ENCODE measurements around the gene MAP4K1.

Gene MAP4K1

DNA sequence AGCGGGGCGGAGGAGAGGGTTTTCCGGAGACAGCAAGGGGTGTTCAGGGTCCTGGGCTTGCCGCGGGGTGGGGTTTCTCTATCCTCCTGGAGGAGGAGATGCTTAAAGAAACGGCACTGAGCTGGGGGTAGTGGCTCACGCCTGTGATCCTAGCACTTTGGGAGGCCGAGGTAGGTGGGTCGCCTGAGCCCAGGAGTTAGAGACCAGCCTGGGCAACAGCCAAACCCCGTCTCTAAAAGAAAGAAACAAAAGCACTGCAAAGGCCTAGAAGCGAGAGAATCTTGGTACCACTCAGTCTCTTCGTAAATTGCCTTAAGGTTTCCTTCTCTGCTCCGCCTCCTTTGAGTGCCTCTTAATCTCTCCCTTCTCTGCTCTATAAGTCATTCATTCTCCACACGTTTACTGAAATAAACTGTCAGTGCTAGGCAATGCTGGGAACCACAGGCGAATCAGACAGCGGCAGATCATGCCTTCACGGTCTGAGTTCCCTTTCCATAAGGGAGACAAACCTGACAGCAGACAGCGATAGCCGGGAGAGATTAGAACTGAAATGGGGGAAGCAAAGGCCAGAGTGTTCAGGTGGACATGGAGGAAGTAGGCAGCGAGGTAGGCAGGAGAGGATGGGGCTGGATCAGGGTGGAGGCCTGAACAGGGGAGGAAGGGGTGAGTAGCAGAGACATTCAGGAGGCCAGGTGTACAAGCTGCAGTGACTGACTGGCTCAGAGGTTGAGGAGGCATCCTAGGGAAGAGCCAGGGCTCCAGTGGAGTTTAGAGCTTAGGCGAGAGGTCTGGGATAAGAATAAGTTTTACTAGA is 1.8 kb upstream of the MAP4K1 start:
- ATAC-seq, result peak; percentile 48; the same call in 2 of the 3 replicates
- TF ChIP-seq SNAI2 (CRISPR knock-in tag; IDR thresholded peaks at IDR 0.05), result no peak
- no peak for TF ChIP-seq TOX (CRISPR knock-in tag; IDR thresholded peaks at IDR 0.05; ENCODE audit: borderline replicate concordance)
- TF ChIP-seq TCF4 (CRISPR knock-in tag; IDR thresholded peaks at IDR 0.05; ENCODE audit: borderline replicate concordance), result no peak
- TF ChIP-seq, protein P1, sequence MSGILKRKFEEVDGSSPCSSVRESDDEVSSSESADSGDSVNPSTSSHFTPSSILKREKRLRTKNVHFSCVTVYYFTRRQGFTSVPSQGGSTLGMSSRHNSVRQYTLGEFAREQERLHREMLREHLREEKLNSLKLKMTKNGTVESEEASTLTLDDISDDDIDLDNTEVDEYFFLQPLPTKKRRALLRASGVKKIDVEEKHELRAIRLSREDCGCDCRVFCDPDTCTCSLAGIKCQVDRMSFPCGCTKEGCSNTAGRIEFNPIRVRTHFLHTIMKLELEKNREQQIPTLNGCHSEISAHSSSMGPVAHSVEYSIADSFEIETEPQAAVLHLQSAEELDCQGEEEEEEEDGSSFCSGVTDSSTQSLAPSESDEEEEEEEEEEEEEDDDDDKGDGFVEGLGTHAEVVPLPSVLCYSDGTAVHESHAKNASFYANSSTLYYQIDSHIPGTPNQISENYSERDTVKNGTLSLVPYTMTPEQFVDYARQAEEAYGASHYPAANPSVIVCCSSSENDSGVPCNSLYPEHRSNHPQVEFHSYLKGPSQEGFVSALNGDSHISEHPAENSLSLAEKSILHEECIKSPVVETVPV (CRISPR knock-in tag; IDR thresholded peaks at IDR 0.05), result no peak
- TF ChIP-seq GLIS3 (CRISPR knock-in tag; IDR thresholded peaks at IDR 0.05), result no peak
- TF ChIP-seq OSR1 (CRISPR knock-in tag; IDR thresholded peaks at IDR 0.05), result no peak
- no peak for TF ChIP-seq ZFP30 (CRISPR knock-in tag; IDR thresholded peaks at IDR 0.05)
- TF ChIP-seq ZNF565 (CRISPR knock-in tag; conservative IDR thresholded peaks at IDR 0.05; ENCODE audit: low read depth), result no peak
- TF ChIP-seq ZFP3 (CRISPR knock-in tag; IDR thresholded peaks at IDR 0.05), result no peak
- TF ChIP-seq ARNTL (CRISPR knock-in tag; IDR thresholded peaks at IDR 0.05; ENCODE audit: borderline replicate concordance, low read depth), result no peak
- no peak for TF ChIP-seq ZNF70 (CRISPR knock-in tag; IDR thresholded peaks at IDR 0.05)
- TF ChIP-seq, protein P2, sequence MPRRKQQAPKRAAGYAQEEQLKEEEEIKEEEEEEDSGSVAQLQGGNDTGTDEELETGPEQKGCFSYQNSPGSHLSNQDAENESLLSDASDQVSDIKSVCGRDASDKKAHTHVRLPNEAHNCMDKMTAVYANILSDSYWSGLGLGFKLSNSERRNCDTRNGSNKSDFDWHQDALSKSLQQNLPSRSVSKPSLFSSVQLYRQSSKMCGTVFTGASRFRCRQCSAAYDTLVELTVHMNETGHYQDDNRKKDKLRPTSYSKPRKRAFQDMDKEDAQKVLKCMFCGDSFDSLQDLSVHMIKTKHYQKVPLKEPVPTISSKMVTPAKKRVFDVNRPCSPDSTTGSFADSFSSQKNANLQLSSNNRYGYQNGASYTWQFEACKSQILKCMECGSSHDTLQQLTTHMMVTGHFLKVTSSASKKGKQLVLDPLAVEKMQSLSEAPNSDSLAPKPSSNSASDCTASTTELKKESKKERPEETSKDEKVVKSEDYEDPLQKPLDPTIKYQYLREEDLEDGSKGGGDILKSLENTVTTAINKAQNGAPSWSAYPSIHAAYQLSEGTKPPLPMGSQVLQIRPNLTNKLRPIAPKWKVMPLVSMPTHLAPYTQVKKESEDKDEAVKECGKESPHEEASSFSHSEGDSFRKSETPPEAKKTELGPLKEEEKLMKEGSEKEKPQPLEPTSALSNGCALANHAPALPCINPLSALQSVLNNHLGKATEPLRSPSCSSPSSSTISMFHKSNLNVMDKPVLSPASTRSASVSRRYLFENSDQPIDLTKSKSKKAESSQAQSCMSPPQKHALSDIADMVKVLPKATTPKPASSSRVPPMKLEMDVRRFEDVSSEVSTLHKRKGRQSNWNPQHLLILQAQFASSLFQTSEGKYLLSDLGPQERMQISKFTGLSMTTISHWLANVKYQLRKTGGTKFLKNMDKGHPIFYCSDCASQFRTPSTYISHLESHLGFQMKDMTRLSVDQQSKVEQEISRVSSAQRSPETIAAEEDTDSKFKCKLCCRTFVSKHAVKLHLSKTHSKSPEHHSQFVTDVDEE (CRISPR knock-in tag; IDR thresholded peaks at IDR 0.05), result no peak
- no peak for TF ChIP-seq ISL1 (CRISPR knock-in tag; IDR thresholded peaks at IDR 0.05)
- no peak for TF ChIP-seq BACH2 (CRISPR knock-in tag; IDR thresholded peaks at IDR 0.05; ENCODE audit: borderline replicate concordance)
- TF ChIP-seq RARB (CRISPR knock-in tag; IDR thresholded peaks at IDR 0.05), result no peak
- no peak for TF ChIP-seq ZNF8 (CRISPR knock-in tag; IDR thresholded peaks at IDR 0.05)
- TF ChIP-seq ZC3H10 (CRISPR knock-in tag; IDR thresholded peaks at IDR 0.05), result no peak
- no peak for TF ChIP-seq CSDC2 (CRISPR knock-in tag; IDR thresholded peaks at IDR 0.05)

DNA sequence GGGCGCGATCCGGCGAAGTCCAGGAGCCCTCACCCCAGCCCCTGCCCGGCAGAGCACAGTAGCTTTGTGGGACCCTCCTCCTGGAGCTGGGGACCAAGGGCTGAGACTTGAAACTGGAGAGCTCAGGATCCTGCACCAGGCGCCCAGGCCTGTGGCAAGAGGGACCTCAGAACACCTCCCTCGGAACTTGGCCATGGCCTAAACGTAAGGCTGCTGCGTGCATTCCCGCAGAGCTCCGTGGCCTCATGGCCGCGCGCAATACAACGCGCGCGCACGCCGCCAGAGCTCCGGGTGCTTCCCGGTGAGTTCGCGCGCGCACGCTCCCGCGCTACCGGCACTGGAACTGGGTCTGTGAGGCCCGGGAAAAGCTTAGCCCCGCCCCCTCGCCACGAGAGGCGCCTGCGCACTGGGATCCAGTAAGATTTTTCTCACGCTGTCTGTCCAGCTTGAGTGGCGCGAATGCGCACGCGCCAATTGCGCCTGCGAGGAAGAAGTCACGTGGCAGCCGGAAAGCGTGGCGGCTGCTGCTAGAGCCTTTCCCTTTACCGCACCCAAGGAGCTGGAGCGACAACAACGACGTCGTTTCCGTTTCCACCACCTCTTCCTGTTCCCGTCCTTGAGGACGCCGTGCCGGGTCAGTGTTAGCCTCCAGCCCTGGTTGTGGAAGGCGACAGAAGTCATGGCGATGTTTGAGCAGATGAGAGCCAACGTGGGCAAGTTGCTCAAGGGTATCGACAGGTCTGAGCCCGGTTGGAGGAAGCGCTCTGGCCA is 1.0 kb upstream of the MAP4K1 start, which contains the start of gene EIF3K:
Gene EIF3K, plus strand, starts transcription at position 599 of the 771 bp plus-strand sequence. Its CDS starts 81 bp downstream, at position 680.
- peak; percentile 95 for ATAC-seq
- TF ChIP-seq, protein P3, sequence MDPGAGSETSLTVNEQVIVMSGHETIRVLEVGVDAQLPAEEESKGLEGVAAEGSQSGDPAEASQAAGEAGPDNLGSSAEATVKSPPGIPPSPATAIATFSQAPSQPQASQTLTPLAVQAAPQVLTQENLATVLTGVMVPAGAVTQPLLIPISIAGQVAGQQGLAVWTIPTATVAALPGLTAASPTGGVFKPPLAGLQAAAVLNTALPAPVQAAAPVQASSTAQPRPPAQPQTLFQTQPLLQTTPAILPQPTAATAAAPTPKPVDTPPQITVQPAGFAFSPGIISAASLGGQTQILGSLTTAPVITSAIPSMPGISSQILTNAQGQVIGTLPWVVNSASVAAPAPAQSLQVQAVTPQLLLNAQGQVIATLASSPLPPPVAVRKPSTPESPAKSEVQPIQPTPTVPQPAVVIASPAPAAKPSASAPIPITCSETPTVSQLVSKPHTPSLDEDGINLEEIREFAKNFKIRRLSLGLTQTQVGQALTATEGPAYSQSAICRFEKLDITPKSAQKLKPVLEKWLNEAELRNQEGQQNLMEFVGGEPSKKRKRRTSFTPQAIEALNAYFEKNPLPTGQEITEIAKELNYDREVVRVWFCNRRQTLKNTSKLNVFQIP (CRISPR knock-in tag; IDR thresholded peaks at IDR 0.05; ENCODE audit: borderline replicate concordance, low read depth), result no peak
- TF ChIP-seq SNAI2 (CRISPR knock-in tag; IDR thresholded peaks at IDR 0.05) (0 out of 2 replicates have a peak, but pooled peaks have one; percentile 41), ZNF565 (CRISPR knock-in tag; conservative IDR thresholded peaks at IDR 0.05; ENCODE audit: low read depth) (no peak), GLIS3 (CRISPR knock-in tag; IDR thresholded peaks at IDR 0.05) (no peak), RARB (CRISPR knock-in tag; IDR thresholded peaks at IDR 0.05) (no peak), ARNTL (CRISPR knock-in tag; IDR thresholded peaks at IDR 0.05; ENCODE audit: borderline replicate concordance, low read depth) (no peak), ISL1 (CRISPR knock-in tag; IDR thresholded peaks at IDR 0.05) (no peak), ZNF8 (CRISPR knock-in tag; IDR thresholded peaks at IDR 0.05) (no peak), OSR1 (CRISPR knock-in tag; IDR thresholded peaks at IDR 0.05) (no peak), CSDC2 (CRISPR knock-in tag; IDR thresholded peaks at IDR 0.05) (0 out of 2 replicates have a peak, but pooled peaks have one; percentile 29), ZFP3 (CRISPR knock-in tag; IDR thresholded peaks at IDR 0.05) (peak; percentile 60; the same call in 1 of the 2 replicates), ZNF70 (CRISPR knock-in tag; IDR thresholded peaks at IDR 0.05) (no peak), TCF4 (CRISPR knock-in tag; IDR thresholded peaks at IDR 0.05; ENCODE audit: borderline replicate concordance) (no peak), ZFP30 (CRISPR knock-in tag; IDR thresholded peaks at IDR 0.05) (no peak), PPARA (CRISPR knock-in tag; IDR thresholded peaks at IDR 0.05; ENCODE audit: borderline replicate concordance) (no peak), ESRRG (CRISPR knock-in tag; IDR thresholded peaks at IDR 0.05) (no peak), ZC3H10 (CRISPR knock-in tag; IDR thresholded peaks at IDR 0.05) (no peak), BACH2 (CRISPR knock-in tag; IDR thresholded peaks at IDR 0.05; ENCODE audit: borderline replicate concordance) (no peak)
- TF ChIP-seq, protein P4, sequence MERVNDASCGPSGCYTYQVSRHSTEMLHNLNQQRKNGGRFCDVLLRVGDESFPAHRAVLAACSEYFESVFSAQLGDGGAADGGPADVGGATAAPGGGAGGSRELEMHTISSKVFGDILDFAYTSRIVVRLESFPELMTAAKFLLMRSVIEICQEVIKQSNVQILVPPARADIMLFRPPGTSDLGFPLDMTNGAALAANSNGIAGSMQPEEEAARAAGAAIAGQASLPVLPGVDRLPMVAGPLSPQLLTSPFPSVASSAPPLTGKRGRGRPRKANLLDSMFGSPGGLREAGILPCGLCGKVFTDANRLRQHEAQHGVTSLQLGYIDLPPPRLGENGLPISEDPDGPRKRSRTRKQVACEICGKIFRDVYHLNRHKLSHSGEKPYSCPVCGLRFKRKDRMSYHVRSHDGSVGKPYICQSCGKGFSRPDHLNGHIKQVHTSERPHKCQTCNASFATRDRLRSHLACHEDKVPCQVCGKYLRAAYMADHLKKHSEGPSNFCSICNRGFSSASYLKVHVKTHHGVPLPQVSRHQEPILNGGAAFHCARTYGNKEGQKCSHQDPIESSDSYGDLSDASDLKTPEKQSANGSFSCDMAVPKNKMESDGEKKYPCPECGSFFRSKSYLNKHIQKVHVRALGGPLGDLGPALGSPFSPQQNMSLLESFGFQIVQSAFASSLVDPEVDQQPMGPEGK (CRISPR knock-in tag; IDR thresholded peaks at IDR 0.05; ENCODE audit: borderline replicate concordance), result no peak
- TF ChIP-seq, protein P5, sequence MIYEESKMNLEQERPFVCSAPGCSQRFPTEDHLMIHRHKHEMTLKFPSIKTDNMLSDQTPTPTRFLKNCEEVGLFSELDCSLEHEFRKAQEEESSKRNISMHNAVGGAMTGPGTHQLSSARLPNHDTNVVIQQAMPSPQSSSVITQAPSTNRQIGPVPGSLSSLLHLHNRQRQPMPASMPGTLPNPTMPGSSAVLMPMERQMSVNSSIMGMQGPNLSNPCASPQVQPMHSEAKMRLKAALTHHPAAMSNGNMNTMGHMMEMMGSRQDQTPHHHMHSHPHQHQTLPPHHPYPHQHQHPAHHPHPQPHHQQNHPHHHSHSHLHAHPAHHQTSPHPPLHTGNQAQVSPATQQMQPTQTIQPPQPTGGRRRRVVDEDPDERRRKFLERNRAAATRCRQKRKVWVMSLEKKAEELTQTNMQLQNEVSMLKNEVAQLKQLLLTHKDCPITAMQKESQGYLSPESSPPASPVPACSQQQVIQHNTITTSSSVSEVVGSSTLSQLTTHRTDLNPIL (CRISPR knock-in tag; IDR thresholded peaks at IDR 0.05; ENCODE audit: low read depth), result no peak
- TF ChIP-seq, protein P2 (CRISPR knock-in tag; IDR thresholded peaks at IDR 0.05), result 0 out of 2 replicates have a peak, but pooled peaks have one; percentile 45
